HepG2 (cell line): Measurements from ENCODE around the gene BICRA. TPM values are rescaled to one million over a fixed set of nuclear protein-coding genes. Genes with fewer than 3 reads are reported as not detected.

Experiments
- AHR ChIP-seq: IDR thresholded peaks from 2 replicates; pipeline ENCODE4 v1.6.1; 2018; ENCODE audit warnings: missing genetic modification reagents, missing compliant biosample characterization
- ARHGAP35 ChIP-seq: sonication (generic); formaldehyde crosslinking; IDR thresholded peaks from 2 replicates; pipeline ENCODE4 v1.9.0; 2022; ENCODE audit warnings: mild to moderate bottlenecking, inconsistent platforms, moderate library complexity, missing genetic modification reagents, borderline replicate concordance
- CTCF ChIP-seq: sonication (generic); formaldehyde crosslinking; IDR thresholded peaks from 2 replicates; pipeline ENCODE4 v1.5.0; 2020; ENCODE audit warnings: mild to moderate bottlenecking, missing genetic modification reagents, moderate library complexity
- HMG20B ChIP-seq: conservative IDR thresholded peaks from 2 replicates; pipeline ENCODE4 v1.6.1; 2016; ENCODE audit warnings: missing genetic modification reagents, missing compliant biosample characterization
- HNF1B ChIP-seq: sonication (generic); formaldehyde crosslinking; IDR thresholded peaks from 2 replicates; pipeline ENCODE4 v1.5.1; 2020; ENCODE audit warnings: mild to moderate bottlenecking, moderate library complexity, missing genetic modification reagents
- JUNB ChIP-seq: sonication (generic); formaldehyde crosslinking; IDR thresholded peaks from 2 replicates; pipeline ENCODE4 v1.8.0; 2022; ENCODE audit warnings: missing genetic modification reagents, mild to moderate bottlenecking, borderline replicate concordance
- KDM5B ChIP-seq: sonication (generic); formaldehyde crosslinking; IDR thresholded peaks from 2 replicates; pipeline ENCODE4 v1.4.0; 2020; ENCODE audit warnings: missing genetic modification reagents, mild to moderate bottlenecking, borderline replicate concordance
- KLF9 ChIP-seq: IDR thresholded peaks from 2 replicates; pipeline ENCODE4 v1.6.1; 2016; ENCODE audit warnings: low read depth
- MIER2 ChIP-seq: IDR thresholded peaks from 2 replicates; pipeline ENCODE4 v1.6.1; 2016; ENCODE audit warnings: missing biosample characterization, missing genetic modification reagents
- MXI1 ChIP-seq: IDR thresholded peaks from 3 replicates; pipeline ENCODE4 v1.6.1; 2012; ENCODE audit warnings: low read depth, low read length, inconsistent platforms, borderline replicate concordance
- NCOA2 ChIP-seq: sonication (generic); formaldehyde crosslinking; IDR thresholded peaks from 2 replicates; pipeline ENCODE4 v1.8.0; 2022; ENCODE audit warnings: inconsistent platforms
- PCBP1 ChIP-seq: fragments of 200-400 bp; formaldehyde crosslinking; IDR thresholded peaks from 2 replicates; pipeline ENCODE4 v1.6.1; 2017; ENCODE audit warnings: mild to moderate bottlenecking, low read depth, low read length, borderline replicate concordance
- POLR2AphosphoS2 ChIP-seq: IDR thresholded peaks from 2 replicates; pipeline ENCODE4 v1.6.1; 2011; ENCODE audit warnings: low read depth, low read length, improper control_type of control experiment
- POLR2AphosphoS5 ChIP-seq: IDR thresholded peaks from 2 replicates; pipeline ENCODE4 v1.6.1; 2012; ENCODE audit warnings: low read depth, low read length
- PRPF4 ChIP-seq: fragments of 200-400 bp; formaldehyde crosslinking; IDR thresholded peaks from 2 replicates; pipeline ENCODE4 v1.6.1; 2016; ENCODE audit warnings: low read length, low read depth; ENCODE audit not compliant: poor library complexity, severe bottlenecking
- SIX4 ChIP-seq: sonication (generic); formaldehyde crosslinking; IDR thresholded peaks from 2 replicates; pipeline ENCODE4 v1.4.0; 2020; ENCODE audit warnings: missing genetic modification reagents
- SMAD3 ChIP-seq: sonication (generic); formaldehyde crosslinking; IDR thresholded peaks from 2 replicates; pipeline ENCODE4 v1.4.0; 2020; ENCODE audit warnings: missing genetic modification reagents
- SP1 ChIP-seq, 2 experiments: fragments of 450-650 bp in 1 of 2; sonication (generic) in 1 of 2; formaldehyde crosslinking in 1 of 2; IDR thresholded peaks; 2 replicates each; pipeline versions ENCODE4 v1.4.0 to v1.6.1; 2016 to 2020; ENCODE audit warnings: missing genetic modification reagents in 1 of 2
- SRSF9 ChIP-seq: fragments of 200-400 bp; formaldehyde crosslinking; IDR thresholded peaks from 2 replicates; pipeline ENCODE4 v1.6.1; 2018; ENCODE audit warnings: borderline replicate concordance, mild to moderate bottlenecking, low read depth, low read length; ENCODE audit not compliant: insufficient read depth, poor library complexity, severe bottlenecking
- TCF7 ChIP-seq: sonication (generic); IDR thresholded peaks from 2 replicates; pipeline ENCODE4 v1.6.1; 2016; ENCODE audit warnings: antibody characterized with exemption, low read depth
- TSC22D2 ChIP-seq: sonication (generic); formaldehyde crosslinking; IDR thresholded peaks from 2 replicates; pipeline ENCODE4 v1.5.1; 2020; ENCODE audit warnings: missing genetic modification reagents, mild to moderate bottlenecking, borderline replicate concordance
- U2AF1 ChIP-seq: fragments of 200-400 bp; formaldehyde crosslinking; optimal IDR thresholded peaks from 2 replicates; pipeline ENCODE3; 2017; ENCODE audit warnings: mild to moderate bottlenecking, low read depth, low read length
- ZBTB21 ChIP-seq: sonication (generic); formaldehyde crosslinking; IDR thresholded peaks from 2 replicates; pipeline ENCODE4 v1.4.0; 2020; ENCODE audit warnings: missing genetic modification reagents
- ZBTB43 ChIP-seq: sonication (generic); formaldehyde crosslinking; conservative IDR thresholded peaks from 2 replicates; pipeline ENCODE4 v1.4.0; 2020; ENCODE audit warnings: missing genetic modification reagents
- ZIK1 ChIP-seq: sonication (generic); formaldehyde crosslinking; IDR thresholded peaks from 2 replicates; pipeline ENCODE4 v1.5.0; 2020; ENCODE audit warnings: mild to moderate bottlenecking, low read depth, missing genetic modification reagents, borderline replicate concordance
- ZNF468 ChIP-seq: sonication (generic); formaldehyde crosslinking; IDR thresholded peaks from 2 replicates; pipeline ENCODE4 v1.8.0; 2022; ENCODE audit warnings: mild to moderate bottlenecking, moderate library complexity, missing genetic modification reagents
- ZSCAN22 ChIP-seq: sonication (generic); formaldehyde crosslinking; IDR thresholded peaks from 2 replicates; pipeline ENCODE4 v1.4.0; 2020; ENCODE audit warnings: mild to moderate bottlenecking, missing genetic modification reagents
- polyA plus RNA-seq, 8 experiments: library from polyadenylated mRNA; depleted of rRNA in 3 of 8; stranded (reverse) in 7 of 8; unstranded in 1 of 8; fragments of >200 nt; fragmentation: Illumina TruSeq in 4 of 8; extraction: Trizol in 4 of 8; gene quantifications; 2 replicates each; pipeline versions ENCODE4 v1.2.1 to v1.2.3, GENCODE V29; 2011 to 2016; ENCODE audit warnings: low read depth in 4 of 8, missing spikeins in 1 of 8, mixed read lengths in 1 of 8; ENCODE audit not compliant: insufficient read depth in 1 of 8
- total RNA-seq, 5 experiments: library from RNA; depleted of rRNA; stranded (reverse); fragments of >200 nt; fragmentation: Illumina TruSeq; extraction: Trizol; gene quantifications; 2 replicates each; pipeline ENCODE4 v1.2.3, GENCODE V29; 2016; ENCODE audit warnings: low read depth in 1 of 5

Gene BICRA
- total and polyA plus RNA-seq, 2 of the 13 experiments (the other 11 are each of a cell fraction or from before 2014, with no cell fraction given) = 0.55 to 0.71 TPM

- TF ChIP-seq ZBTB43 (no peak), ARHGAP35 (CRISPR knock-in tag) (no peak), PCBP1 (no peak), NCOA2 (CRISPR knock-in tag) (no peak), SIX4 (CRISPR knock-in tag) (0 out of 2 replicates have a peak, but pooled peaks have one; percentile 18), TSC22D2 (CRISPR knock-in tag) (0 out of 2 replicates have a peak, but pooled peaks have one; percentile 45), HNF1B (peak; percentile 64; the same call in 1 of the 2 replicates), MIER2 (peak; percentile 60; the same call in 1 of the 2 replicates), ZBTB21 (peak; percentile 39; the same call in 1 of the 2 replicates), POLR2AphosphoS5 (no peak), SRSF9 (no peak), AHR (CRISPR knock-in tag) (0 out of 2 replicates have a peak, but pooled peaks have one; percentile 43), U2AF1 (peak; percentile 53), ZIK1 (no peak), KLF9 (no peak), PRPF4 (no peak), SMAD3 (no peak), ZNF468 (CRISPR knock-in tag) (no peak), HMG20B (no peak), JUNB (CRISPR knock-in tag) (no peak), POLR2AphosphoS2 (no peak), CTCF (CRISPR knock-in tag) (peak; percentile 99), SP1 (IDR thresholded peaks at IDR 0.05) (no peak), SP1 (CRISPR knock-in tag; IDR thresholded peaks at IDR 0.05) (peak; percentile 16; the same call in 1 of the 2 replicates), ZSCAN22 (CRISPR knock-in tag) (no peak), MXI1 (peak; percentile 48; the same call in 1 of the 3 replicates), KDM5B (peak; percentile 33; the same call in 1 of the 2 replicates), TCF7 (no peak)
Observed at GRCh38 chr19:47697863-47698609, 89.1 kb downstream of the BICRA start (continued).
